Measurements from ENCODE around the gene TSPYL2.

- TF ChIP-seq POLR2AphosphoS5 (IDR thresholded peaks at IDR 0.05), result no peak
- no peak for TF ChIP-seq CTCF (IDR thresholded peaks at IDR 0.05)
Observed at GRCh38 chrX:53128097-53128749, 46.1 kb downstream of the TSPYL2 start.

All from prostate gland (tissue), 2 donors.